Tibial nerve (tissue), 3 donors: ENCODE results near the gene KRTAP2-2.

ENCODE experiments used
- CTCF ChIP-seq, 5 experiments: fragments of 200-600 bp in 3 of 5; fragments of 450-650 bp in 2 of 5; sonication (generic) in 3 of 5; IDR thresholded peaks; one replicate each; pipeline ENCODE4 v1.5.1; 2016 to 2019; ENCODE audit warnings: antibody characterized with exemption in 5 of 5, mild to moderate bottlenecking in 3 of 5, moderate library complexity in 2 of 5
- POLR2A ChIP-seq, 2 donors: fragments of 450-650 bp; IDR thresholded peaks; one replicate each; pipeline ENCODE4 v1.6.1; 2017; ENCODE audit warnings: antibody characterized with exemption in 2 of 2, mild to moderate bottlenecking in 2 of 2, moderate library complexity in 2 of 2

GRCh38 chr17:41061964-41062363 lies 6.9 kb upstream of the KRTAP2-2 start:
- TF ChIP-seq POLR2A (IDR thresholded peaks at IDR 0.05) (no peak), CTCF (IDR thresholded peaks at IDR 0.05) (no peak)
